Measurements from ENCODE around the gene PCDHGC4. TPM values are rescaled to one million over a fixed set of nuclear protein-coding genes. Genes with fewer than 3 reads are reported as not detected.

Gene PCDHGC4
- total RNA-seq, 1 donor from 2014 or later = 0.65 TPM

GRCh38 chr5:141489841-141490240 is 5.0 kb downstream of the PCDHGC4 start:
- no peak for DNase-seq (ENCODE audit: low spot score)

GRCh38 chr5:141490271-141490670 is 5.4 kb downstream of the PCDHGC4 start:
- DNase-seq (ENCODE audit: low spot score) (no peak), ATAC-seq (no peak)

More at GRCh38 chr5:141489841-141490240, 5.0 kb downstream of the PCDHGC4 start:
- no peak for ATAC-seq

- ATAC-seq (no peak), DNase-seq (ENCODE audit: low spot score) (no peak)
Measured at GRCh38 chr5:141490771-141491170, 5.9 kb downstream of the PCDHGC4 start.

- no peak for DNase-seq (ENCODE audit: low spot score)
- no peak for ATAC-seq
Measured at GRCh38 chr5:141491323-141492167, 6.7 kb downstream of the PCDHGC4 start.

- DNase-seq (ENCODE audit: low spot score) = no peak
- peak; percentile 31 for ATAC-seq
Measured at GRCh38 chr5:141492168-141492885, 7.5 kb downstream of the PCDHGC4 start.

- ATAC-seq (no peak), DNase-seq (ENCODE audit: low spot score) (no peak)
Measured at GRCh38 chr5:141493500-141494422, 8.9 kb downstream of the PCDHGC4 start.

GRCh38 chr5:141494761-141495452 is 10.1 kb downstream of the PCDHGC4 start:
- no peak for DNase-seq (ENCODE audit: low spot score)

GRCh38 chr5:141495453-141495811 is 10.6 kb downstream of the PCDHGC4 start:
- ATAC-seq = no peak

More at GRCh38 chr5:141494761-141495452, 10.1 kb downstream of the PCDHGC4 start:
- ATAC-seq = no peak

GRCh38 chr5:141496038-141496437 is 11.2 kb downstream of the PCDHGC4 start:
- ATAC-seq = no peak

More at GRCh38 chr5:141495453-141495811, 10.6 kb downstream of the PCDHGC4 start:
- DNase-seq (ENCODE audit: low spot score) = no peak

GRCh38 chr5:141501761-141502160 is 16.9 kb downstream of the PCDHGC4 start:
- ATAC-seq = no peak
- DNase-seq (ENCODE audit: low spot score) = no peak

More at GRCh38 chr5:141496038-141496437, 11.2 kb downstream of the PCDHGC4 start:
- DNase-seq (ENCODE audit: low spot score) = no peak

GRCh38 chr5:141503681-141504080 is 18.9 kb downstream of the PCDHGC4 start:
- no peak for DNase-seq (ENCODE audit: low spot score)
- no peak for ATAC-seq

- ATAC-seq = no peak
- DNase-seq (ENCODE audit: low spot score) = no peak
Measured at GRCh38 chr5:141504216-141504615, 19.4 kb downstream of the PCDHGC4 start.

GRCh38 chr5:141506381-141507155 is 21.7 kb downstream of the PCDHGC4 start:
- no peak for DNase-seq (ENCODE audit: low spot score)

GRCh38 chr5:141507387-141508091 is 22.7 kb downstream of the PCDHGC4 start:
- ATAC-seq (no peak), DNase-seq (ENCODE audit: low spot score) (no peak)

More at GRCh38 chr5:141506381-141507155, 21.7 kb downstream of the PCDHGC4 start:
- ATAC-seq = no peak

GRCh38 chr5:141508440-141508797 is 23.6 kb downstream of the PCDHGC4 start:
- DNase-seq (ENCODE audit: low spot score) = no peak
- no peak for ATAC-seq

GRCh38 chr5:141508798-141509611 is 24.2 kb downstream of the PCDHGC4 start:
- no peak for DNase-seq (ENCODE audit: low spot score)
- no peak for ATAC-seq

GRCh38 chr5:141510160-141510559 is 25.3 kb downstream of the PCDHGC4 start:
- no peak for DNase-seq (ENCODE audit: low spot score)

More at GRCh38 chr5:141510160-141510559, 25.3 kb downstream of the PCDHGC4 start:
- ATAC-seq = no peak
